Spleen (tissue), 11 donors: ENCODE results near the gene ZEB2. TPM values are rescaled to one million over a fixed set of nuclear protein-coding genes. Genes with fewer than 3 reads are reported as not detected.

Experiments
- DNase-seq: peaks from one replicate; pipeline ENCODE4 v3.0.0-alpha.2; 2020
- H3K27ac ChIP-seq, 8 donors: fragments of 200-600 bp; sonication (generic) in 7 of 8; 1 replicate in 4 of 8; 2 replicates in 4 of 8; pipeline versions ENCODE4 v1.5.0 to v1.8.0; 2016 to 2021; ENCODE audit warnings: inconsistent platforms in 4 of 8, mild to moderate bottlenecking in 4 of 8, moderate library complexity in 1 of 8
- H3K27me3 ChIP-seq, 7 donors: fragments of 200-600 bp; sonication (generic) in 6 of 7; replicated peaks in 1 of 7; 1 replicate in 4 of 7; 2 replicates in 3 of 7; pipeline versions ENCODE4 v1.5.0 to v1.8.0; 2016 to 2021; ENCODE audit warnings: inconsistent platforms in 3 of 7, mild to moderate bottlenecking in 1 of 7
- H3K36me3 ChIP-seq, 6 donors: fragments of 200-600 bp; sonication (generic) in 5 of 6; 1 replicate in 4 of 6; 2 replicates in 2 of 6; pipeline versions ENCODE4 v1.5.0 to v1.8.0; 2016 to 2021; ENCODE audit warnings: inconsistent platforms in 2 of 6
- H3K4me1 ChIP-seq, 6 donors: fragments of 200-600 bp; sonication (generic) in 5 of 6; 1 replicate in 3 of 6; 2 replicates in 3 of 6; pipeline versions ENCODE4 v1.5.0 to v1.8.0; 2016 to 2021; ENCODE audit warnings: inconsistent platforms in 3 of 6
- H3K4me3 ChIP-seq, 8 donors: fragments of 200-600 bp; sonication (generic) in 7 of 8; 1 replicate in 4 of 8; 2 replicates in 4 of 8; pipeline versions ENCODE4 v1.5.0 to v1.8.0; 2016 to 2021; ENCODE audit warnings: inconsistent platforms in 4 of 8, mild to moderate bottlenecking in 4 of 8, moderate library complexity in 2 of 8
- H3K9me3 ChIP-seq, 8 donors: fragments of 200-600 bp; sonication (generic) in 7 of 8; 1 replicate in 4 of 8; 2 replicates in 4 of 8; pipeline versions ENCODE4 v1.5.0 to v1.8.0; 2016 to 2021; ENCODE audit warnings: inconsistent platforms in 4 of 8
- POLR2A ChIP-seq, 3 donors: fragments of 450-650 bp; IDR thresholded peaks; one replicate each; pipeline ENCODE4 v1.5.1; 2017; ENCODE audit warnings: antibody characterized with exemption in 3 of 3, mild to moderate bottlenecking in 1 of 3
- POLR2AphosphoS5 ChIP-seq, 3 donors: sonication (generic); formaldehyde crosslinking; IDR thresholded peaks; one replicate each; pipeline ENCODE4 v1.5.1; 2017; ENCODE audit warnings: antibody characterized with exemption in 3 of 3
- WGBS, 5 donors: extraction: QIAGEN DNeasy Blood & Tissue Kit in 3 of 5; methylation state at CpG; one replicate each; pipeline versions ENCODE4 v1.1.5 to v1.1.7; 2013 to 2018; 5-methylcytosine and 5-hydroxymethylcytosine counted together
- intact Hi-C: fragments of 100-400 bp; cut with DNase I; formaldehyde crosslinking; loops from one replicate; pipeline ENCODE4 v1.15.0; 2023; ENCODE audit warnings: low total_unique reads
- polyA plus RNA-seq, 3 donors: library from polyadenylated mRNA; stranded (reverse); fragments of 200-250 nt; gene quantifications; one replicate each; pipeline ENCODE4 v1.2.1, GENCODE V29; 2013
- total RNA-seq, 7 donors: library from RNA; depleted of rRNA in 3 of 7; stranded (reverse); fragments of >200 nt in 3 of 7; fragmentation: NEBNext Ultra II Directional in 4 of 7; extraction: Animal tissue kit (Norgen Biotek cat#: 25700) in 4 of 7; gene quantifications; one replicate each; pipeline versions ENCODE4 v1.1.0 to v1.2.1, GENCODE V29; 2016 to 2021
- TF ChIP-seq, protein P1 (sequence below), 11 experiments: fragments of 200-600 bp in 7 of 11; fragments of 450-650 bp in 4 of 11; sonication (generic) in 4 of 11; IDR thresholded peaks in 8 of 11; conservative IDR thresholded peaks in 3 of 11; 1 replicate in 7 of 11; 2 replicates in 4 of 11; pipeline versions ENCODE4 v1.4.0 to v1.8.0; 2016 to 2021; ENCODE audit warnings: antibody characterized with exemption in 11 of 11, inconsistent platforms in 4 of 11, mild to moderate bottlenecking in 1 of 11
- donor health status: healthy with polysubstance abuse.
- donor health status: DM: no; HTN: no; CAD: no; lungs with moderate emphysema.
- donor health status: DM: no; HTN: no; CAD: no.
- donor health status: Bipolar disorder and iron deficiency.
- donor health status: healthy.
- donor health status: DM: no; HTN: no; CAD: no.
- donor health status: DM: yes; HTN: yes; CAD: no.

The ZEB2 gene
- total and polyA plus RNA-seq, 10 donors = 25.5 to 362 (median 240) TPM

- Histone ChIP-seq H3K9me3 (no peaks in the 10 kb centered on the region), H3K27me3 (no peaks in the 10 kb centered on the region), H3K4me3 (peak overlapping the region in 2 of 8 donors; percentile 1 to 53), H3K36me3 (peaks cover 0 to 27% (median 2%) of the 10 kb centered on the region in 6 donors), H3K4me1 (peaks cover 38 to 100% (median 97%) of the 10 kb centered on the region in 6 donors), H3K27ac (peak overlapping the region; percentile 64 to 99 (median 98))
- intact Hi-C loops = no loop called here
- TF ChIP-seq POLR2AphosphoS5 (IDR thresholded peaks at IDR 0.05) = peak in 1 of 3 donors; percentile 20
- no peak for TF ChIP-seq POLR2A (IDR thresholded peaks at IDR 0.05)
- TF ChIP-seq, protein P1, sequence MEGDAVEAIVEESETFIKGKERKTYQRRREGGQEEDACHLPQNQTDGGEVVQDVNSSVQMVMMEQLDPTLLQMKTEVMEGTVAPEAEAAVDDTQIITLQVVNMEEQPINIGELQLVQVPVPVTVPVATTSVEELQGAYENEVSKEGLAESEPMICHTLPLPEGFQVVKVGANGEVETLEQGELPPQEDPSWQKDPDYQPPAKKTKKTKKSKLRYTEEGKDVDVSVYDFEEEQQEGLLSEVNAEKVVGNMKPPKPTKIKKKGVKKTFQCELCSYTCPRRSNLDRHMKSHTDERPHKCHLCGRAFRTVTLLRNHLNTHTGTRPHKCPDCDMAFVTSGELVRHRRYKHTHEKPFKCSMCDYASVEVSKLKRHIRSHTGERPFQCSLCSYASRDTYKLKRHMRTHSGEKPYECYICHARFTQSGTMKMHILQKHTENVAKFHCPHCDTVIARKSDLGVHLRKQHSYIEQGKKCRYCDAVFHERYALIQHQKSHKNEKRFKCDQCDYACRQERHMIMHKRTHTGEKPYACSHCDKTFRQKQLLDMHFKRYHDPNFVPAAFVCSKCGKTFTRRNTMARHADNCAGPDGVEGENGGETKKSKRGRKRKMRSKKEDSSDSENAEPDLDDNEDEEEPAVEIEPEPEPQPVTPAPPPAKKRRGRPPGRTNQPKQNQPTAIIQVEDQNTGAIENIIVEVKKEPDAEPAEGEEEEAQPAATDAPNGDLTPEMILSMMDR (IDR thresholded peaks at IDR 0.05 in 8 of 11, conservative IDR thresholded peaks at IDR 0.05 in 3 of 11) = no peak
- DNase-seq = no peak
- WGBS, 5 donors = 20 to 46% (median 31%) methylated on average over 5 of the region's 5 CpGs
Observed at GRCh38 chr2:144507441-144508171, 12.3 kb downstream of the ZEB2 start.

GRCh38 chr2:144505245-144505831, 14.6 kb downstream of the ZEB2 start:
- 31 to 44% (median 40%) methylated on average over 2 of the region's 2 CpGs for WGBS, 5 donors
- Histone ChIP-seq H3K9me3 (no peaks in the 10 kb centered on the region), H3K36me3 (peaks cover 0 to 43% (median 7%) of the 10 kb centered on the region in 6 donors), H3K4me1 (peaks cover 29 to 100% (median 90%) of the 10 kb centered on the region in 6 donors), H3K27ac (peak overlapping the region; percentile 37 to 99 (median 98)), H3K4me3 (peak overlapping the region in 1 of 8 donors; percentile 4), H3K27me3 (no peaks in the 10 kb centered on the region)
- intact Hi-C loops = no loop called here
- no peak for DNase-seq
- TF ChIP-seq, protein P1 (IDR thresholded peaks at IDR 0.05 in 8 of 11, conservative IDR thresholded peaks at IDR 0.05 in 3 of 11) = no peak
- peak in 2 of 3 donors; percentile 21 to 50 for TF ChIP-seq POLR2AphosphoS5 (IDR thresholded peaks at IDR 0.05)

- intact Hi-C loops = no loop called here
- TF ChIP-seq, protein P1 (IDR thresholded peaks at IDR 0.05 in 8 of 11, conservative IDR thresholded peaks at IDR 0.05 in 3 of 11) = no peak
- peak in 1 of 3 donors; percentile 38 for TF ChIP-seq POLR2AphosphoS5 (IDR thresholded peaks at IDR 0.05)
- TF ChIP-seq POLR2A (IDR thresholded peaks at IDR 0.05) = no peak
- H3K27ac ChIP-seq = peak overlapping the region; percentile 40 to 99 (median 98)
- peaks cover 0 to 50% (median 7%) of the 10 kb centered on the region in 6 donors for H3K36me3 ChIP-seq
- 48 to 66% (median 63%) methylated on average over 6 of the region's 6 CpGs for whole genome bisulfite sequencing, 5 donors
- no peak for DNase-seq
- H3K27me3 ChIP-seq = no peaks in the 10 kb centered on the region
- peak overlapping the region in 1 of 8 donors; percentile 16 for H3K4me3 ChIP-seq
- H3K9me3 ChIP-seq = no peaks in the 10 kb centered on the region
- peaks cover 33 to 100% (median 87%) of the 10 kb centered on the region in 6 donors for H3K4me1 ChIP-seq
Observed at GRCh38 chr2:144504218-144504641, 15.7 kb downstream of the ZEB2 start.

DNA sequence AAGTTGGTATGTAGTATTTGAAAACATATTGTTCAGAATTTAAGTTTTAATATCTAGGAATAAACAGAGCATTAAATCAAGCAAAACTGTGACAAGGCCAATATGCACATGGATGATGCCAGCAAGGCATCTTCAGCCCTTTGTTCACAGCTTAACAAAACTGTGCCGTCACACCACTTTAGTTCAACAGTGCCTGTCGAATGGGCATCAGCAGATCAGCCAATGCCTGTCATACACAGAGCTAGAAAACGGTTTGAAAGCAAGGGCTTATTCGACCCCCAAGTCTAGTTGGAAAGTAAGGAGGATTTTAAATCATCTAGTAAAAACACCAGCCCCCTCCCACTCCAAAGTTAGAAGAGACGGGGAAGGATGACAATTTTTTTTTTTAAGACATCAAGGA, 16.7 kb downstream of the ZEB2 start:
- H3K27me3 ChIP-seq = no peaks in the 10 kb centered on the region
- peak in 1 of 3 donors; percentile 31 for TF ChIP-seq POLR2AphosphoS5 (IDR thresholded peaks at IDR 0.05)
- TF ChIP-seq, protein P1 (IDR thresholded peaks at IDR 0.05 in 8 of 11, conservative IDR thresholded peaks at IDR 0.05 in 3 of 11) = no peak
- TF ChIP-seq POLR2A (IDR thresholded peaks at IDR 0.05) = no peak
- peaks cover 30 to 100% (median 83%) of the 10 kb centered on the region in 6 donors for H3K4me1 ChIP-seq
- H3K9me3 ChIP-seq = no peaks in the 10 kb centered on the region
- intact Hi-C loops = no loop called here
- DNase-seq = no peak
- 66 to 80% (median 72%) methylated on average over 5 of the region's 5 CpGs for WGBS, 5 donors
- peak overlapping the region in 6 of 8 donors; percentile 16 to 99 (median 98) for H3K27ac ChIP-seq
- peaks cover 0 to 58% (median 10%) of the 10 kb centered on the region in 6 donors for H3K36me3 ChIP-seq
- no peak overlapping the region for H3K4me3 ChIP-seq
